Measurements from ENCODE around the gene PBX3.

PBX3 gene

GRCh38 chr9:125922854-125923253 is 175.7 kb downstream of the PBX3 start:
- FAIRE-seq = peak; percentile 56
- DNase-seq (ENCODE audit: extremely low spot score, insufficient read length, low read depth) = no peak

GRCh38 chr9:125924351-125924750 is 177.2 kb downstream of the PBX3 start:
- FAIRE-seq (no peak), DNase-seq (ENCODE audit: extremely low spot score, insufficient read length, low read depth) (no peak)

- FAIRE-seq = no peak
Observed at GRCh38 chr9:125926936-125927335, 179.8 kb downstream of the PBX3 start.

GRCh38 chr9:125929846-125930245 is 182.7 kb downstream of the PBX3 start:
- DNase-seq (ENCODE audit: extremely low spot score, insufficient read length, low read depth) (no peak), FAIRE-seq (no peak)

More at GRCh38 chr9:125926936-125927335, 179.8 kb downstream of the PBX3 start:
- no peak for DNase-seq (ENCODE audit: extremely low spot score, insufficient read length, low read depth)

GRCh38 chr9:125931211-125931610 is 184.0 kb downstream of the PBX3 start:
- FAIRE-seq (no peak), DNase-seq (ENCODE audit: extremely low spot score, insufficient read length, low read depth) (no peak)

GRCh38 chr9:125932012-125932411 is 184.8 kb downstream of the PBX3 start:
- no peak for DNase-seq (ENCODE audit: extremely low spot score, insufficient read length, low read depth)
- no peak for FAIRE-seq

GRCh38 chr9:125932746-125933455 is 185.7 kb downstream of the PBX3 start:
- DNase-seq (ENCODE audit: extremely low spot score, insufficient read length, low read depth) = no peak
- no peak for FAIRE-seq

GRCh38 chr9:125942125-125942524 is 195.0 kb downstream of the PBX3 start:
- DNase-seq (ENCODE audit: extremely low spot score, insufficient read length, low read depth) = no peak

GRCh38 chr9:125943831-125944230 is 196.7 kb downstream of the PBX3 start:
- FAIRE-seq = no peak

More at GRCh38 chr9:125942125-125942524, 195.0 kb downstream of the PBX3 start:
- no peak for FAIRE-seq

GRCh38 chr9:125946397-125946796 is 199.2 kb downstream of the PBX3 start:
- DNase-seq (ENCODE audit: extremely low spot score, insufficient read length, low read depth) (no peak), FAIRE-seq (no peak)

More at GRCh38 chr9:125943831-125944230, 196.7 kb downstream of the PBX3 start:
- DNase-seq (ENCODE audit: extremely low spot score, insufficient read length, low read depth) = no peak

- no peak for FAIRE-seq
- no peak for DNase-seq (ENCODE audit: extremely low spot score, insufficient read length, low read depth)
Observed at GRCh38 chr9:125948887-125949596, 201.9 kb downstream of the PBX3 start.

GRCh38 chr9:125949703-125950460 is 202.7 kb downstream of the PBX3 start:
- FAIRE-seq = no peak
- DNase-seq (ENCODE audit: extremely low spot score, insufficient read length, low read depth) = no peak

- DNase-seq (ENCODE audit: extremely low spot score, insufficient read length, low read depth) = no peak
- no peak for FAIRE-seq
Observed at GRCh38 chr9:125950880-125951471, 203.8 kb downstream of the PBX3 start.

- FAIRE-seq (no peak), DNase-seq (ENCODE audit: extremely low spot score, insufficient read length, low read depth) (no peak)
Observed at GRCh38 chr9:125953314-125954019, 206.3 kb downstream of the PBX3 start.

- DNase-seq (ENCODE audit: extremely low spot score, insufficient read length, low read depth) (no peak), FAIRE-seq (no peak)
Observed at GRCh38 chr9:125956102-125956501, 208.9 kb downstream of the PBX3 start.

GRCh38 chr9:125959315-125959714 is 212.1 kb downstream of the PBX3 start:
- DNase-seq (ENCODE audit: extremely low spot score, insufficient read length, low read depth) (no peak), FAIRE-seq (no peak)

GRCh38 chr9:125959951-125960619 is 212.9 kb downstream of the PBX3 start:
- FAIRE-seq (no peak), DNase-seq (ENCODE audit: extremely low spot score, insufficient read length, low read depth) (no peak)

- no peak for FAIRE-seq
- DNase-seq (ENCODE audit: extremely low spot score, insufficient read length, low read depth) = no peak
Observed at GRCh38 chr9:125960626-125961025, 213.5 kb downstream of the PBX3 start.

GRCh38 chr9:125961072-125961471 is 213.9 kb downstream of the PBX3 start:
- DNase-seq (ENCODE audit: extremely low spot score, insufficient read length, low read depth) (no peak), FAIRE-seq (no peak)

Measured in GM18507 (cell line).